GM23338 (cell line): Measurements from ENCODE around the gene CIRBP.

Source experiments
- EZH2 ChIP-seq: fragments of 200-600 bp; sonication (generic); IDR thresholded peaks from one replicate; pipeline ENCODE4 v1.8.0; 2017; ENCODE audit warnings: antibody characterized with exemption, mild to moderate bottlenecking, low read depth; ENCODE audit not compliant: unreplicated experiment
- POLR2AphosphoS5 ChIP-seq: IDR thresholded peaks from 2 replicates; pipeline ENCODE4 v1.6.1; 2016; ENCODE audit warnings: antibody characterized with exemption, low read depth
- STAT1 ChIP-seq: IDR thresholded peaks from one replicate; pipeline ENCODE4 v1.6.1; 2016; ENCODE audit warnings: antibody characterized with exemption; ENCODE audit not compliant: unreplicated experiment
- TF ChIP-seq, protein P1 (sequence below), 2 experiments: fragments of 200-600 bp in 1 of 2; sonication (generic) in 1 of 2; conservative IDR thresholded peaks; 2 replicates each; pipeline versions ENCODE4 v1.5.1 to v1.6.1; 2016 to 2017; ENCODE audit warnings: antibody characterized with exemption in 2 of 2, low read depth in 2 of 2, mild to moderate bottlenecking in 2 of 2, moderate library complexity in 1 of 2

- TF ChIP-seq, protein P1, sequence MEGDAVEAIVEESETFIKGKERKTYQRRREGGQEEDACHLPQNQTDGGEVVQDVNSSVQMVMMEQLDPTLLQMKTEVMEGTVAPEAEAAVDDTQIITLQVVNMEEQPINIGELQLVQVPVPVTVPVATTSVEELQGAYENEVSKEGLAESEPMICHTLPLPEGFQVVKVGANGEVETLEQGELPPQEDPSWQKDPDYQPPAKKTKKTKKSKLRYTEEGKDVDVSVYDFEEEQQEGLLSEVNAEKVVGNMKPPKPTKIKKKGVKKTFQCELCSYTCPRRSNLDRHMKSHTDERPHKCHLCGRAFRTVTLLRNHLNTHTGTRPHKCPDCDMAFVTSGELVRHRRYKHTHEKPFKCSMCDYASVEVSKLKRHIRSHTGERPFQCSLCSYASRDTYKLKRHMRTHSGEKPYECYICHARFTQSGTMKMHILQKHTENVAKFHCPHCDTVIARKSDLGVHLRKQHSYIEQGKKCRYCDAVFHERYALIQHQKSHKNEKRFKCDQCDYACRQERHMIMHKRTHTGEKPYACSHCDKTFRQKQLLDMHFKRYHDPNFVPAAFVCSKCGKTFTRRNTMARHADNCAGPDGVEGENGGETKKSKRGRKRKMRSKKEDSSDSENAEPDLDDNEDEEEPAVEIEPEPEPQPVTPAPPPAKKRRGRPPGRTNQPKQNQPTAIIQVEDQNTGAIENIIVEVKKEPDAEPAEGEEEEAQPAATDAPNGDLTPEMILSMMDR (conservative IDR thresholded peaks at IDR 0.05; ENCODE audit: low read depth in 2 of 2): no peak
- TF ChIP-seq EZH2 (no peak), STAT1 (no peak), POLR2AphosphoS5 (no peak)
These were observed 16.0 kb downstream of the CIRBP start for GRCh38 chr19:1284979-1285736.
